Upper lobe of left lung (tissue), 4 donors: ENCODE data around the gene KIF22.
"Not testable (repeated sequence)": the region's sequence is repeated elsewhere in the genome, so short reads cannot be mapped to it uniquely, and the experiment has no call there.

Experiments
- POLR2AphosphoS5 ChIP-seq, 2 donors: sonication (generic); formaldehyde crosslinking; IDR thresholded peaks; one replicate each; pipeline ENCODE4 v1.5.1; 2017; ENCODE audit warnings: antibody characterized with exemption in 2 of 2
- TF ChIP-seq, protein P1 (sequence below), 6 experiments: fragments of 450-650 bp in 4 of 6; fragments of 200-600 bp in 2 of 6; sonication (generic) in 2 of 6; IDR thresholded peaks; one replicate each; pipeline ENCODE4 v1.5.1; 2016 to 2019; ENCODE audit warnings: antibody characterized with exemption in 6 of 6

DNA sequence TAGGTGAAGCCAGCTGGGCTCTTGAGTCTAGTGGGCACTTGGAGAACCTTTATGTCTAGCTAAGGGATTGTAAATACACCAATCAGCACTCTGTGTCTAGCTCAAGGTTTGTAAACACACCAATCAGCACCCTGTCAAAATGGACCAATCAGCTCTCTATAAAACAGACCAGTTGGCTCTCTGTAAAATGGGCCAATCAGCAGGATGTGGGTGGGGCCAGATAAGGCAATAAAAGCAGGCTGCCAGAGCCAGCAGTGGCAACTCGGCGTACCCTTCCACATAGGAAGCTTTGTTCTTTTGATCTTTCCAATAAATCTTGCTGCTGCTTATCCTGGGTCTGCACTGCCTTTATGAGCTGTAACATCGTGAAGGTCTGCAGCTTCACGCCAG lies 41.8 kb upstream of the KIF22 start:
- TF ChIP-seq POLR2AphosphoS5 (IDR thresholded peaks at IDR 0.05): not testable (repeated sequence)
- TF ChIP-seq, protein P1, sequence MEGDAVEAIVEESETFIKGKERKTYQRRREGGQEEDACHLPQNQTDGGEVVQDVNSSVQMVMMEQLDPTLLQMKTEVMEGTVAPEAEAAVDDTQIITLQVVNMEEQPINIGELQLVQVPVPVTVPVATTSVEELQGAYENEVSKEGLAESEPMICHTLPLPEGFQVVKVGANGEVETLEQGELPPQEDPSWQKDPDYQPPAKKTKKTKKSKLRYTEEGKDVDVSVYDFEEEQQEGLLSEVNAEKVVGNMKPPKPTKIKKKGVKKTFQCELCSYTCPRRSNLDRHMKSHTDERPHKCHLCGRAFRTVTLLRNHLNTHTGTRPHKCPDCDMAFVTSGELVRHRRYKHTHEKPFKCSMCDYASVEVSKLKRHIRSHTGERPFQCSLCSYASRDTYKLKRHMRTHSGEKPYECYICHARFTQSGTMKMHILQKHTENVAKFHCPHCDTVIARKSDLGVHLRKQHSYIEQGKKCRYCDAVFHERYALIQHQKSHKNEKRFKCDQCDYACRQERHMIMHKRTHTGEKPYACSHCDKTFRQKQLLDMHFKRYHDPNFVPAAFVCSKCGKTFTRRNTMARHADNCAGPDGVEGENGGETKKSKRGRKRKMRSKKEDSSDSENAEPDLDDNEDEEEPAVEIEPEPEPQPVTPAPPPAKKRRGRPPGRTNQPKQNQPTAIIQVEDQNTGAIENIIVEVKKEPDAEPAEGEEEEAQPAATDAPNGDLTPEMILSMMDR (IDR thresholded peaks at IDR 0.05): not testable (repeated sequence)
